Chondrocyte (in vitro differentiated cells): ENCODE data around the gene TRIM9. TPM values are rescaled to one million over a fixed set of nuclear protein-coding genes. Genes with fewer than 3 reads are reported as not detected.

Source experiments
- DNase-seq: peaks from one replicate; pipeline ENCODE4 v3.0.0; 2021; ENCODE audit warnings: mixed read lengths, low spot score
- H3K27ac Mint-ChIP-seq: one replicate; pipeline ENCODE4 v1.8.0; 2021; ENCODE audit warnings: mild to moderate bottlenecking, moderate library complexity, mixed read lengths; ENCODE audit not compliant: unreplicated experiment
- H3K27me3 Mint-ChIP-seq: 2 replicates; pipeline ENCODE4 v1.8.0; 2021; ENCODE audit warnings: low read depth, mixed read lengths
- H3K36me3 Mint-ChIP-seq: 2 replicates; pipeline ENCODE4 v1.8.0; 2021; ENCODE audit warnings: low read depth, mixed read lengths
- H3K4me1 Mint-ChIP-seq: 2 replicates; pipeline ENCODE4 v1.8.0; 2021; ENCODE audit warnings: low read depth, mild to moderate bottlenecking, mixed read lengths
- H3K4me3 Mint-ChIP-seq: one replicate; pipeline ENCODE4 v1.8.0; 2021; ENCODE audit warnings: mild to moderate bottlenecking, moderate library complexity, mixed read lengths; ENCODE audit not compliant: unreplicated experiment
- H3K9me3 Mint-ChIP-seq: 2 replicates; pipeline ENCODE4 v1.8.0; 2021; ENCODE audit warnings: low read depth, mixed read lengths
- total RNA-seq: library from RNA; stranded (reverse); gene quantifications from 3 replicates; pipeline ENCODE4 v1.2.1, GENCODE V29; 2021
- TF ChIP-seq, protein P1 (sequence below): fragments of 200-600 bp; sonication (generic); IDR thresholded peaks from 2 replicates; pipeline ENCODE4 v1.5.0; 2021; ENCODE audit warnings: antibody characterized with exemption, mild to moderate bottlenecking, moderate library complexity

The TRIM9 gene
- total RNA-seq, 1 donor from 2014 or later = 15.5 TPM

DNA sequence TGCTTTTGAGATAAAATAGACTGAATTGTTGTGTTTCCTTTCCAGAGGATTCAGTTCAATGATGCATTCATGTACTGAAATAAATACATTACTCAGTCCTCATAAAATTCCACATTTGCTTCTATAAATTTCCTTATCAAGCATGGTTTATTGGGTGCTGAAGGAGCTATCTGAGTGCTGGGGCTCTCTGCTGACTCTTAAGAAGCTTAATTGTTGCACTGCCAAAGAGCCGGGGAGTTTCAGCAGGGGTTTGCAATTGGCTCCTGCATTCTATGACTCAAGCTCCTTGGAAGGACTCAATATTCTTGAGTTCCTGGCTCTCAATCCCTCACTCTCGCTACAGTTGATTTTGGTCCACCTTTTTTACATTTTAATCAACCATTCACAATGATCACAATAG, 80.8 kb downstream of the TRIM9 start:
- TF ChIP-seq, protein P1, sequence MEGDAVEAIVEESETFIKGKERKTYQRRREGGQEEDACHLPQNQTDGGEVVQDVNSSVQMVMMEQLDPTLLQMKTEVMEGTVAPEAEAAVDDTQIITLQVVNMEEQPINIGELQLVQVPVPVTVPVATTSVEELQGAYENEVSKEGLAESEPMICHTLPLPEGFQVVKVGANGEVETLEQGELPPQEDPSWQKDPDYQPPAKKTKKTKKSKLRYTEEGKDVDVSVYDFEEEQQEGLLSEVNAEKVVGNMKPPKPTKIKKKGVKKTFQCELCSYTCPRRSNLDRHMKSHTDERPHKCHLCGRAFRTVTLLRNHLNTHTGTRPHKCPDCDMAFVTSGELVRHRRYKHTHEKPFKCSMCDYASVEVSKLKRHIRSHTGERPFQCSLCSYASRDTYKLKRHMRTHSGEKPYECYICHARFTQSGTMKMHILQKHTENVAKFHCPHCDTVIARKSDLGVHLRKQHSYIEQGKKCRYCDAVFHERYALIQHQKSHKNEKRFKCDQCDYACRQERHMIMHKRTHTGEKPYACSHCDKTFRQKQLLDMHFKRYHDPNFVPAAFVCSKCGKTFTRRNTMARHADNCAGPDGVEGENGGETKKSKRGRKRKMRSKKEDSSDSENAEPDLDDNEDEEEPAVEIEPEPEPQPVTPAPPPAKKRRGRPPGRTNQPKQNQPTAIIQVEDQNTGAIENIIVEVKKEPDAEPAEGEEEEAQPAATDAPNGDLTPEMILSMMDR = no peak
- Mint-ChIP-seq H3K4me1 (peaks cover 24% of the 10 kb centered on the region), H3K36me3 (peaks cover 4% of the 10 kb centered on the region), H3K27me3 (no peaks in the 10 kb centered on the region), H3K27ac (peak overlapping the region; percentile 22), H3K9me3 (no peaks in the 10 kb centered on the region), H3K4me3 (no peak overlapping the region)
- DNase-seq = no peak

DNA sequence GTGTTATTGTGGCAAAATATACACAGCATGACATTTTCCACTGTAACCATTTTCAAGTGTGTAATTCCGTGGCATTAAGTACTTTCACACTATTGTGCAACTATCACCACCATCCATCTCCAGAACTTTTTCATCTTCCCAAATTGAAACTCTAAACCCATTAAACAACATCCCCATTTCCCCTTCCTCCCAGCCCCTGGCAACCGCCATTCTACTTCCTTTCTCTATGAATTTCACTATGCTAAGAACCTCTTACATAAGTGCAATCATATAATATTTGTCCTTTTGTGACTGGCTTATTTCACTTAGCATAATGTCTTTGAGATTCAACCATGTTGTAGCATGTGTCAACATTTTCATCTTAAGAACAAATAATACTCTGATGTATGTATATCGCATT, 82.8 kb downstream of the TRIM9 start:
- TF ChIP-seq, protein P1 = no peak
- no peak for DNase-seq
- no peaks in the 10 kb centered on the region for H3K9me3 Mint-ChIP-seq
- H3K36me3 Mint-ChIP-seq = peaks cover 7% of the 10 kb centered on the region
- peaks cover 32% of the 10 kb centered on the region for H3K4me1 Mint-ChIP-seq
- no peak overlapping the region for H3K4me3 Mint-ChIP-seq
- no peak overlapping the region for H3K27ac Mint-ChIP-seq
- H3K27me3 Mint-ChIP-seq = no peaks in the 10 kb centered on the region

DNA sequence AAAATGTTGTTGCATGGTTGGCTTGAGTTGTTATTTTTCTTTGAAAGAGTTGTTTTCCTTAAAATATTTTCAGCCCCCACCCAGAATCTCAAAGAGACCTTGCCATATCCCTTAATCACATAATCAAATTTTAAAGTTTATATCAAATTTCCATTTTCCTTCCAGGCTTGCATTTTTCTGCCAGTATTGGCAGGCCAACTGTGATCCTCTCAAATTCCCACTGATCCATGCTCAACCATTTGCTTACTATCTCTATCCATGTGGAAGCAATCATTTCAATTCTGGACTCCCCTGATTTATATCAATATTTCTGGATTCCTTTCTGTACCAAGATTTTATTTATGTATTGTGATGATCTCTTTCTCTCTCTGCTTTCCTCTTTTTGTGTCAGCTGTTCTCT, 86.5 kb downstream of the TRIM9 start:
- H3K27ac Mint-ChIP-seq = peak overlapping the region; percentile 25
- DNase-seq = no peak
- TF ChIP-seq, protein P1 = no peak
- no peaks in the 10 kb centered on the region for H3K9me3 Mint-ChIP-seq
- no peak overlapping the region for H3K4me3 Mint-ChIP-seq
- H3K4me1 Mint-ChIP-seq = peaks cover 57% of the 10 kb centered on the region
- H3K27me3 Mint-ChIP-seq = no peaks in the 10 kb centered on the region
- H3K36me3 Mint-ChIP-seq = peaks cover 7% of the 10 kb centered on the region

DNA sequence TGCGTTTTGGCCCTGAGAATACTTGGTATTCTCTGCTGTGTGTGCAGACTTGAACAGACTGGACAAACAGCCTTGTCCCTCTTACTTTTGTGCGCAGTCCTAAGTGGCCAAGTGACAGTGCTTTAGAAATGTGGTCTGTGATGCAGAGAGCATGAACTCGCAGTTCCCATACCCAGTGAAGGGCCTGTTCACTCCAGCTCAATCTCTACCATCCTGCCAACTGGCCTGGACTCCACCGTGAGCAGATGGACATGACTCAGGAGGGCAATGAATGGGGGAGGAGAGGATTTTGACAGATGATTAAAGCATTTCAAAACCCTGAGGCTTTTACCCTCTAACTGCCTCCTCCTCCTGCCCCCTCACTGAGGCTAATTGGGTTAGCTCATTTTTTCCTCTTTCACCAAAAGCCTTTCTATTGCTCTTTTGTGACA, 88.1 kb downstream of the TRIM9 start:
- Mint-ChIP-seq H3K27ac (peak overlapping the region; percentile 97), H3K36me3 (peaks cover 7% of the 10 kb centered on the region), H3K27me3 (no peaks in the 10 kb centered on the region), H3K4me1 (peaks cover 66% of the 10 kb centered on the region), H3K9me3 (no peaks in the 10 kb centered on the region), H3K4me3 (no peak overlapping the region)
- no peak for DNase-seq
- TF ChIP-seq, protein P1 = no peak

DNA sequence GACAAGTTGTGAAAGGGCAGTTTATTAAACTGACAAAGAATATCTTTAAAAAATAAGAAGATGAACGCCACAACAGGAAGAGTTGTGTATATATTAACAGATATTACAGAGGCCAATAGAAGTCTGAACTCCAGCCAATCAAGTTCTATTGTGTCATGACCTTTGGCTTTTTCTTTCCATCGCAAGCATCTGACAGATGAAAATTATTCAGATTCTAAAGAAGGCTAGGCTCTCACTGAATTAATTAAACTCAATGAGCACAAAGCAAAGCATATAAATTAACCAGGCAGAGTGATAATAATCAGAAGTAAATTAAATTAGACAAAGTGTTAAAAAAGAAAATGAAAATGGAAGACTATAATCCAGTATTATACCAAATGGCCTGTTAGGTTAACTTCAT, 88.6 kb downstream of the TRIM9 start:
- Mint-ChIP-seq H3K4me3 (no peak overlapping the region), H3K27me3 (no peaks in the 10 kb centered on the region), H3K4me1 (peaks cover 66% of the 10 kb centered on the region), H3K9me3 (no peaks in the 10 kb centered on the region), H3K36me3 (peaks cover 7% of the 10 kb centered on the region), H3K27ac (peak overlapping the region; percentile 97)
- TF ChIP-seq, protein P1 = no peak
- DNase-seq = no peak
